Transverse colon (tissue), 3 donors: ENCODE results near the gene VTA1.

ENCODE experiments used
- CTCF ChIP-seq, 5 experiments: fragments of 200-600 bp in 3 of 5; fragments of 450-650 bp in 2 of 5; sonication (generic) in 3 of 5; IDR thresholded peaks; 1 replicate in 2 of 5; 2 replicates in 3 of 5; pipeline ENCODE4 v1.5.1; 2016 to 2017; ENCODE audit warnings: antibody characterized with exemption in 5 of 5, inconsistent platforms in 3 of 5, mild to moderate bottlenecking in 2 of 5, moderate library complexity in 1 of 5
- EP300 ChIP-seq: sonication (generic); formaldehyde crosslinking; IDR thresholded peaks from one replicate; pipeline ENCODE4 v1.6.1; 2017; ENCODE audit warnings: antibody characterized with exemption, low read depth

GRCh38 chr6:142154336-142154735 lies 7.3 kb downstream of the VTA1 start:
- no peak for TF ChIP-seq EP300
- no peak for TF ChIP-seq CTCF (IDR thresholded peaks at IDR 0.05)
